ENCODE data around the gene OR4C12.
"Not testable (repeated sequence)": the region's sequence is repeated elsewhere in the genome, so short reads cannot be mapped to it uniquely, and the experiment has no call there.

Gene OR4C12

DNA sequence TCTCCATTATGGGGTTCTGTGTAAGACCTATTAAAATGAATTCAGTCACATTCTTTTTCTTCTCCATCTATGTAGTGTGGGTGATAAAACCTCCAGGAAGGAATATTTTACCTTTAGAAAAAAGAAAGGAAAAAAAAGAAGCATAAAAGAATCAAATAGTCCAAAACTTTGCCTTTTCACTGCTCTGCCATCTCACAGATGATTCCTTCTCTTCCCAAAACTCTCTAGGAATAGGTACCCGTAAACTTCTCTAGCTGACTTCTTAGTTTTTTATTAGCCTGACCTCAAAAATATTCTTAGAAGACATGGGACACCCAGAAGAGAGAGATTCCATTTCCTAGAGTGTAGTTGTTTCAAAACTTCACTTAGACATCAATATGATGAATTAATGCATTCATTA lies at the start of gene OR4C12:
TSS of gene OR4C12 (minus strand) at position 101 of the 400 bp plus-strand sequence. CDS start at position 67, 34 bp downstream.
- not testable (repeated sequence) for DNase-seq

DNA sequence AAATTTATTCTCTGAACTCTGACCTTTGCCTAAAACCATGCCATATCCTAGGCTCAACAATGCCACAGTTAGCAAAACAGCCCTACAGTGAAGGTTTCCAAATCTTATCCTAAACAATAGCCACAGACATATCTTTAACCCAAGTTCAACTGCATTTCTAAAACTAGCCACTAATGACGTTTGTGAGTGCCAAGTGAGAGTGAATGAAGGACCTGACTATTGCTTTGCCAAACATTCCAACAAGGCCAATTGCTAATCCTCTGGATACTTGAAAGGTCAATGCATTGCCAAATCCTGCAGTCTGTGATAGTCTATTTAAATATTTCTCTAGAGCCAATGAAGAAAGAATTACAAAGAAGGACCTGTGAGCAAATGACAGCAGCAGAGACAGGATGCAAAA lies 47.9 kb upstream of the OR4C12 start:
- DNase-seq: no peak

DNA sequence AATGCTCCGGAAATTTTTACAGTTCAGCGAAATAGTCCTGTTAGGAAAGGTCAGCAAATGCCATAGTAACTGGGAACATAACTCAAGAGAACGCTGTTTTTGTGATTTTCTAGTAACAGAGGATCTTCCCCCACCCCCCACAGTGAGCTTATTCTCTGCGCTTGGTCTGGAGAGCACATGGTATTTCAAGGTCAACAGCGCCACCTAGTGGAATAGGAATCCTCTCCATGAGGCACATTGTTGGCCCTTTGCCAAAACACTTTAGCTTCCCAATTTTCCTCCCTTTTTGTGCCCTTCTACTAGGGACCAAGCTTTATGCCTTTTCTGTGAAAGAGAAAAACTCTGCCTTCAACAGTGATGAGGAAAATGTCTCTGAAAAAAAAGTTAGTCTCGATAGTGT lies 13.2 kb upstream of the OR4C12 start:
- DNase-seq: peak; percentile 16 to 25

DNA sequence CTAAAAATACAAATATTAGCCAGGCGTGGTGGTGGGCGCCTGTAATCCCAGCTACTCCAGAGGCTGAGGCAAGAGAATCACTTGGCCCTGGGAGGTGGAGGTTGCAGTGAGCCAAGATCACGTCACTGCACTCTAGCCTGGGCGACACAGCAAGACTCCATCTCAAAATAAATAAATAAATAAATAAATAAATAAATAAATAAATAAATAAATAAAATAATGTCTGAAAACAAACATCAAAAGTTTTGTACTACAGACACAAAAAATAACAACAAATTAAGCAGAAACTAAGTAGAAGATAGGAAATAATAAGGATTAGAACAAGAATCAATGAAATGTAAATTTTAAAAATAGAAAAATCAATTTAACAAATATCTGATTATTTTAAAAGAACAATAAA lies 8.9 kb downstream of the OR4C12 start:
- DNase-seq: not testable (repeated sequence)

DNA sequence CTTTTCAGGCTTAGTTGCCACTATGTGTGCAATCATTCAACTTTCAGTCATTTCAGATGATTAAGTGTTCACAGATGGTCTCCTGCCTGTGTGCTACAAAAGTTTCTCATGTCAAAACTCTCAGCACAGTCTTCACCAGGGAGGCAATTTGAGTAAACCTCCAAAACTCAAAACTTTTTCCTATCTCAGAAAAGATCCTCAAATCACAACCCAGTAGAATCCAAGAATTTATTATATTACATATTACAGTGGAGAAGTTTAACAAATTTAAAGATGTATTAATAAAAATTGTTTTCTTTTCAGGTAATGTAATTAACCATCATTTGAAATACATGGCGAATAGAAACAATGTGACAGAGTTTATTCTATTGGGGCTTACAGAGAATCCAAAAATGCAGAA lies 30.2 kb downstream of the OR4C12 start, which contains the start of gene OR4C13:
TSS of gene OR4C13 (plus strand) at position 301 of the 400 bp plus-strand sequence. CDS start at position 333, 32 bp downstream.
- DNase-seq: no peak

DNA sequence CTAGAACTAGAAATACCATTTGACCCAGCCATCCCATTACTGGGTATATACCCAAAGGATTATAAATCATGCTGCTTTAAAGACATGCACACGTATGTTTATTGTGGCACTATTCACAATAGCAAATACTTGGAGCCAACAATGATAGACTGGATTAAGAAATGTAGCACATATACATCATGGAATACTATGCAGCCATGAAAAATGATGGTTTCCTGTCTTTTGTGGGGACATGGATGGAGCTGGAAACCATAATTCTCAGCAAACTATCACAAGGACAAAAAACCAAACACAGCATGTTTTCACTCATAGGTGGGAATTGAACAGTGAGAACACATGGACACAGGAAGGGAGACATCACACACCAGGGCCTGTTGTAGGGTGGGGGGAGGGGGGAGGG lies 33.6 kb downstream of the OR4C12 start:
- DNase-seq: not testable (repeated sequence)

All from stimulated activated CD4-positive, alpha-beta T cell treated with anti-CD3 and anti-CD28 coated beads, Interleukin-2, amount 100 ng/mL, for 24 hours (primary cell).